Measurements from ENCODE around the gene ZNF516. TPM values are rescaled to one million over a fixed set of nuclear protein-coding genes. Genes with fewer than 3 reads are reported as not detected.

Gene ZNF516
- total and polyA plus RNA-seq, 10 of the 15 experiments (the other 5 are each of a cell fraction or from before 2014, with no cell fraction given) = 2.0 to 32.0 (median 8.3) TPM

- no peak for TF ChIP-seq BCLAF1 (IDR thresholded peaks at IDR 0.05)
These were observed 147.7 kb downstream of the ZNF516 start (continued) for GRCh38 chr18:76347341-76347740.

- Histone ChIP-seq H3K9me3 (replicated peaks; ENCODE audit: control insufficient read depth, insufficient read depth, low read length) (no peaks in the 10 kb centered on the region), H3K36me3 (ENCODE audit: control insufficient read depth in 2 of 2, insufficient read depth in 2 of 2, low read length in 1 of 2) (no peaks in the 10 kb centered on the region), H3K79me2 (ENCODE audit: control insufficient read depth, insufficient read depth, low read length) (no peaks in the 10 kb centered on the region), H3K4me1 (ENCODE audit: control insufficient read depth, insufficient read depth, low read length) (no peaks in the 10 kb centered on the region), H3K4me3 (no peak overlapping the region), H3K4me2 (ENCODE audit: control insufficient read depth, insufficient read depth) (no peak overlapping the region), H3K27ac (ENCODE audit: control insufficient read depth, insufficient read depth) (no peak overlapping the region), H2AFZ (ENCODE audit: control insufficient read depth, low read depth, low read length) (no peak overlapping the region), H3K27me3 (replicated peaks in 1 of 2; ENCODE audit: control insufficient read depth in 2 of 2, insufficient read depth in 2 of 2, low read length in 1 of 2) (no peaks in the 10 kb centered on the region), H4K20me1 (ENCODE audit: control insufficient read depth, insufficient read depth) (no peaks in the 10 kb centered on the region), H3K9ac (ENCODE audit: control insufficient read depth, insufficient read depth, low read length) (no peak overlapping the region)
- CTCF ChIA-PET = no interaction called here
- RAD21 ChIA-PET (ENCODE audit: unreplicated experiment) = no interaction called here
- BruUV-seq (replicated peaks) = no TSS peak
- WGBS (ENCODE audit: insufficient coverage, insufficient replicate concordance, low lambda C conversion rate, missing lambda C conversion rate) = 62% methylated on average over 29 of the region's 29 CpGs
- DNase-seq (ENCODE audit: low read depth, low spot score) = no peak
- POLR2A ChIA-PET = no interaction called here
- in situ Hi-C loops (cut with MboI) (no loop called here), intact Hi-C loops (cut with micrococcal nuclease; ENCODE audit: unreplicated experiment) (loop anchor here (10.0 kb wide), 1 partner anchor 1692 kb away; no protein-coding TSS in a partner anchor)
- SMC1A ChIA-PET (ENCODE audit: uncharacterized antibody, unreplicated experiment) = interaction anchor here (1.1 kb wide), 1 partner anchor 134 kb away, joined by 3 read pairs; no protein-coding TSS in a partner anchor
- TF ChIP-seq BRCA1 (IDR thresholded peaks at IDR 0.05; ENCODE audit: low read depth, low read length) (no peak), ZNF274 (IDR thresholded peaks at IDR 0.05; ENCODE audit: insufficient read depth, insufficient read length) (no peak), POU2F2 (IDR thresholded peaks at IDR 0.05; ENCODE audit: borderline replicate concordance, low read depth, low read length) (no peak), IRF4 (IDR thresholded peaks at IDR 0.05; ENCODE audit: low read depth, low read length) (no peak), SREBF1 (IDR thresholded peaks at IDR 0.05; ENCODE audit: low read length) (no peak)
- no peak for FAIRE-seq
- ATAC-seq = no peak
These were observed 148.4 kb downstream of the ZNF516 start for GRCh38 chr18:76346490-76347130.

All from GM12878 (cell line).